ENCODE data around the gene S100A12.

GRCh38 chr1:153396461-153396860, 21.0 kb upstream of the S100A12 start:
- TF ChIP-seq, protein P1, sequence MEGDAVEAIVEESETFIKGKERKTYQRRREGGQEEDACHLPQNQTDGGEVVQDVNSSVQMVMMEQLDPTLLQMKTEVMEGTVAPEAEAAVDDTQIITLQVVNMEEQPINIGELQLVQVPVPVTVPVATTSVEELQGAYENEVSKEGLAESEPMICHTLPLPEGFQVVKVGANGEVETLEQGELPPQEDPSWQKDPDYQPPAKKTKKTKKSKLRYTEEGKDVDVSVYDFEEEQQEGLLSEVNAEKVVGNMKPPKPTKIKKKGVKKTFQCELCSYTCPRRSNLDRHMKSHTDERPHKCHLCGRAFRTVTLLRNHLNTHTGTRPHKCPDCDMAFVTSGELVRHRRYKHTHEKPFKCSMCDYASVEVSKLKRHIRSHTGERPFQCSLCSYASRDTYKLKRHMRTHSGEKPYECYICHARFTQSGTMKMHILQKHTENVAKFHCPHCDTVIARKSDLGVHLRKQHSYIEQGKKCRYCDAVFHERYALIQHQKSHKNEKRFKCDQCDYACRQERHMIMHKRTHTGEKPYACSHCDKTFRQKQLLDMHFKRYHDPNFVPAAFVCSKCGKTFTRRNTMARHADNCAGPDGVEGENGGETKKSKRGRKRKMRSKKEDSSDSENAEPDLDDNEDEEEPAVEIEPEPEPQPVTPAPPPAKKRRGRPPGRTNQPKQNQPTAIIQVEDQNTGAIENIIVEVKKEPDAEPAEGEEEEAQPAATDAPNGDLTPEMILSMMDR (IDR thresholded peaks at IDR 0.05; ENCODE audit: low read depth, low read length, poor library complexity, severe bottlenecking), result no peak
- TF ChIP-seq EZH2phosphoT487 (IDR thresholded peaks at IDR 0.05; ENCODE audit: borderline replicate concordance, low read length), result no peak
